OCI-LY1 (cell line): ENCODE measurements around the gene C2CD4D.

Source experiments
- H2AFZ ChIP-seq: fragments of 200-600 bp; sonication (generic), shearing (Covaris generic); 2 replicates; pipeline ENCODE4 v1.6.0; 2014; ENCODE audit warnings: antibody characterized with exemption, mild to moderate bottlenecking, low read length
- H3F3A ChIP-seq: fragments of 200-600 bp; sonication (generic), shearing (Covaris generic); 2 replicates; pipeline ENCODE4 v1.6.0; 2014; ENCODE audit warnings: mild to moderate bottlenecking, antibody characterized with exemption, low read length, moderate library complexity; ENCODE audit not compliant: insufficient read depth
- H3K27ac ChIP-seq: fragments of 200-600 bp; sonication (generic); 2 replicates; pipeline ENCODE4 v1.5.1; 2014; ENCODE audit warnings: low read length, mixed run types, mild to moderate bottlenecking, low read depth; ENCODE audit not compliant: poor library complexity, severe bottlenecking
- H3K27me3 ChIP-seq: fragments of 200-600 bp; sonication (generic); 2 replicates; pipeline ENCODE4 v1.6.0; 2014; ENCODE audit warnings: antibody characterized with exemption, mild to moderate bottlenecking, low read length, moderate library complexity; ENCODE audit not compliant: insufficient read depth
- H3K36me3 ChIP-seq: fragments of 200-600 bp; sonication (generic); 2 replicates; pipeline ENCODE4 v1.6.1; 2014; ENCODE audit warnings: mild to moderate bottlenecking, antibody characterized with exemption, low read length, moderate library complexity, mixed read lengths; ENCODE audit not compliant: insufficient read depth
- H3K4me1 ChIP-seq: fragments of 200-600 bp; sonication (generic); 2 replicates; pipeline ENCODE4 v1.5.1; 2014; ENCODE audit warnings: mild to moderate bottlenecking, low read length, moderate library complexity; ENCODE audit not compliant: insufficient read depth, severe bottlenecking
- H3K4me2 ChIP-seq: fragments of 200-600 bp; sonication (generic), shearing (Covaris generic); 2 replicates; pipeline ENCODE4 v1.6.1; 2014; ENCODE audit warnings: low read length
- H3K4me3 ChIP-seq: fragments of 200-600 bp; sonication (generic); 2 replicates; pipeline ENCODE4 v1.5.1; 2014; ENCODE audit warnings: low read length, low read depth, mild to moderate bottlenecking, mixed read lengths; ENCODE audit not compliant: poor library complexity, severe bottlenecking
- H3K79me2 ChIP-seq: fragments of 200-600 bp; shearing (Covaris generic); 2 replicates; pipeline ENCODE4 v1.6.1; 2016; ENCODE audit warnings: mixed run types, low read length, mixed read lengths; ENCODE audit not compliant: insufficient read depth
- H3K9ac ChIP-seq: fragments of 200-600 bp; sonication (generic), shearing (Covaris generic); 2 replicates; pipeline ENCODE4 v1.6.1; 2014; ENCODE audit warnings: mild to moderate bottlenecking, low read length, mixed read lengths
- H3K9me2 ChIP-seq: fragments of 200-600 bp; sonication (generic), shearing (Covaris generic); 2 replicates; pipeline ENCODE4 v1.6.1; 2014; ENCODE audit warnings: low read depth, mild to moderate bottlenecking, low read length, mixed read lengths
- H3K9me3 ChIP-seq: fragments of 200-600 bp; shearing (Covaris generic); 2 replicates; pipeline ENCODE4 v1.6.1; 2014; ENCODE audit warnings: low read length, mixed read lengths
- H4K20me1 ChIP-seq: fragments of 200-600 bp; sonication (generic), shearing (Covaris generic); 2 replicates; pipeline ENCODE4 v1.6.0; 2016; ENCODE audit warnings: mild to moderate bottlenecking, low read length; ENCODE audit not compliant: insufficient read depth
- CTCF ChIP-seq: fragments of 200-600 bp; sonication (generic), shearing (Covaris generic); IDR thresholded peaks from 2 replicates; pipeline ENCODE4 v1.5.1; 2017; ENCODE audit warnings: mild to moderate bottlenecking, antibody characterized with exemption, low read length, moderate library complexity, mixed read lengths
- EZH2 ChIP-seq: fragments of 200-600 bp; sonication (generic), shearing (Covaris generic); IDR thresholded peaks from 2 replicates; pipeline ENCODE4 v1.8.0; 2017; ENCODE audit warnings: borderline replicate concordance, mixed run types, mild to moderate bottlenecking, antibody characterized with exemption, low read length, moderate library complexity, mixed read lengths

The C2CD4D gene

GRCh38 chr1:151849871-151850270 lies 10.3 kb upstream of the C2CD4D start:
- H3K9ac ChIP-seq, result no peak overlapping the region

GRCh38 chr1:151849126-151849525 lies 9.5 kb upstream of the C2CD4D start:
- H3K9ac ChIP-seq, result no peak overlapping the region
- no peaks in the 10 kb centered on the region for H4K20me1 ChIP-seq
- peaks cover 8% of the 10 kb centered on the region for H3K4me1 ChIP-seq
- no peaks in the 10 kb centered on the region for H3K79me2 ChIP-seq
- H3F3A ChIP-seq, result no peaks in the 10 kb centered on the region
- H3K4me3 ChIP-seq, result no peak overlapping the region
- no peaks in the 10 kb centered on the region for H3K9me3 ChIP-seq
- TF ChIP-seq EZH2 (no peak), CTCF (no peak)
- H3K27ac ChIP-seq, result no peak overlapping the region
- no peaks in the 10 kb centered on the region; the same call in 1 of the 2 replicates for H3K27me3 ChIP-seq
- no peak overlapping the region for H2AFZ ChIP-seq
- no peaks in the 10 kb centered on the region for H3K36me3 ChIP-seq
- no peak overlapping the region for H3K4me2 ChIP-seq
- H3K9me2 ChIP-seq, result no peaks in the 10 kb centered on the region

More at GRCh38 chr1:151849871-151850270, 10.3 kb upstream of the C2CD4D start:
- Histone ChIP-seq H4K20me1 (no peaks in the 10 kb centered on the region), H3K36me3 (no peaks in the 10 kb centered on the region), H3K79me2 (no peaks in the 10 kb centered on the region), H3K9me2 (no peaks in the 10 kb centered on the region), H3K27me3 (no peaks in the 10 kb centered on the region; the same call in 1 of the 2 replicates), H3K4me1 (peaks cover 8% of the 10 kb centered on the region), H3K4me2 (no peak overlapping the region), H3K9me3 (no peaks in the 10 kb centered on the region), H3F3A (no peaks in the 10 kb centered on the region), H2AFZ (no peak overlapping the region), H3K27ac (no peak overlapping the region), H3K4me3 (no peak overlapping the region)
- no peak for TF ChIP-seq CTCF
- TF ChIP-seq EZH2, result no peak

DNA sequence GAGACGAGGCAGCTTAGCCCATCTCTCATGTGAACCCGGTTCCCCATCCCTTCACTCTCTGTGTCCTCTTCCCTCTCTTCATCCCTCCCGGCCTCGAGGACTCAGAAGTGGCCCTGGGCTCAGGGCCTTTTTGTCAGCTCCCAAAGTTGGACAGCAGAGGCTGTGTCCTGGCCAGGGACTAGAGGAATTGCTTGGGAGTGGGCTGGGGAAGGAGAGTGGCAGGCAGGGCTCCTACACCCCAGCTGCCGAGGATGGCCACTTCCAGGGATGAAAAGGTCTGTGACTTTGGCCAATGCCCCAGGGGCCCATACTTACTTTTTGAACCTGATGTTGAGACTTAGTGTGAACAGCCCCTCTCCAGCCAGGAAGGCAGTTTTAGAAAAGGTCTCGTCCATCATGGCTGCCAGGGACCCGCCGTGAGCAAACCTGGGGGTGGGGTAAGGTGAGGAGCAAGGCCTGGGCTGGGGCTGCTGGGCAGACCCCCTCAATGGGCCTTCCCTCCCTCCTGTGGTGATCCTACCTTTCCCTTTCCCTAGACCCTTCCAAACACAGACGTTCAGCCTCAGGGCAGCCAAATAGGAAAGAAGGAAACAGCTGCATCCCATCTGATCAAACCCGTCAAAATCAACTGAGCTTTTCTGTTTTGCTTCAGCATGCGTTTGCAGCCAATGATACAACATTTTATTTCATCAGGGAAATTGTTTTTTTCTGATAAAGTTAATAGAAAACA lies 8.4 kb upstream of the C2CD4D start:
- Histone ChIP-seq H3K27ac (no peak overlapping the region), H3K79me2 (no peaks in the 10 kb centered on the region), H3K4me2 (no peak overlapping the region)

More for the DNA sequence above, 8.4 kb upstream of the C2CD4D start:
- Histone ChIP-seq H4K20me1 (no peaks in the 10 kb centered on the region), H3K4me3 (no peak overlapping the region), H3K9ac (no peak overlapping the region), H3K9me2 (no peaks in the 10 kb centered on the region), H3K9me3 (no peaks in the 10 kb centered on the region), H2AFZ (no peak overlapping the region), H3F3A (no peaks in the 10 kb centered on the region), H3K36me3 (no peaks in the 10 kb centered on the region), H3K4me1 (peaks cover 18% of the 10 kb centered on the region), H3K27me3 (no peaks in the 10 kb centered on the region; the same call in 1 of the 2 replicates)
- TF ChIP-seq EZH2 (no peak), CTCF (no peak)
